GM13977 (cell line): ENCODE results near the gene CSMD2.

ENCODE experiments used
- DNase-seq: peaks from one replicate; pipeline ENCODE4 v3.0.0; 2012; ENCODE audit warnings: low spot score
- in situ Hi-C: fragments of 300-500 bp; cut with MboI; formaldehyde crosslinking; loops from one replicate; pipeline ENCODE4 v1.12.0; 2022; ENCODE audit warnings: low sequenced_read_pairs, low pct_unique_long_range_greater_than_20kb, mixed read lengths, inconsistent platforms; ENCODE audit not compliant: unreplicated experiment
- TF ChIP-seq, protein P1 (sequence below): IDR thresholded peaks from 2 replicates; pipeline ENCODE4 v1.5.1; 2012; ENCODE audit warnings: mild to moderate bottlenecking, control low read depth; ENCODE audit not compliant: insufficient read depth; ENCODE audit errors: extremely low read depth, missing control alignments

The CSMD2 gene

DNA sequence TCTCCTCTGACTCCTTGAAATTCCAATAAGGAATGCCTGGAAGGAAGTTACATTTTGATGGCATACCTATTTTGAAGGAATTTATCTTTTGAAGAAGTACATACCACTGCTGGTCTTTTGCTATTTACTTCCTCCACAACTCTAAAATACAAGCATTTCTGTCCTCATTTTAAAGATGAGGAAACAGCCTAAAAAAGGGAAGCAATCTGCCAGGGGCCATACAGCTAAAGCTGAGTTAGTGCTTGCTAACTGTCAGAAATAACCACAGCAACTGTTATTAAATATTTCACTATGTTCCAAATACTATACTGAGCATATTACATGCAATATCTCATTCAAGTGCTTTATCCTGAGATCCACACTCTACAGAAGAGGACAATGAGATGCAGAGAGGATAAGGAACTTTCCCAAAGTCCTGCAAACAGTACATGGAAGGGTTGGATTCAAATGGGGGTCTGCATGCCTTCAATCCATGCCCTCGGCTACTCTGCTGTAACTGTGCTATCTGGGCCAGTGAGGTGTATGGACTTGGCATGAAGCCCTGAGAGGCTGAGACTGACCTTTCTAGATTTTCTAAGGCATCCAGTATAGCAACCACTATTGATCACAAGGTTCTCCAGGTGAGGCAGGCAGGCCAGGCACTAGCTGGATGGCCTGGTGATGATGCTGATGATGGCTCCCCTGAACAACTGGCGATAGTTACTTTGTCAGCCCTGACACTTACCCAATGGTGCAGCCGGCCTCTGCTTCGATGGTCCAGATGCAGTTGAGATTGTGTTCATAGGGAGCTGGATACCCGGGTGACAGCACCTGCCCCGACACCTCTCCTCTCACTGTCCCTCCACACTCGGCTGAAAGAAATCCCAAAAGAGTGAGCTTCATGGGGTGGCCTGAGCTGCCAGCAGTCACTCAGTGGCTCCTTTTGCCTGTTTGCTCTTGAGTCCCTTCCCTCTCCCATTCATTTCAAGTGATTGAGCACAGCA is 472.5 kb downstream of the CSMD2 start:
- no peak for DNase-seq
- TF ChIP-seq, protein P1, sequence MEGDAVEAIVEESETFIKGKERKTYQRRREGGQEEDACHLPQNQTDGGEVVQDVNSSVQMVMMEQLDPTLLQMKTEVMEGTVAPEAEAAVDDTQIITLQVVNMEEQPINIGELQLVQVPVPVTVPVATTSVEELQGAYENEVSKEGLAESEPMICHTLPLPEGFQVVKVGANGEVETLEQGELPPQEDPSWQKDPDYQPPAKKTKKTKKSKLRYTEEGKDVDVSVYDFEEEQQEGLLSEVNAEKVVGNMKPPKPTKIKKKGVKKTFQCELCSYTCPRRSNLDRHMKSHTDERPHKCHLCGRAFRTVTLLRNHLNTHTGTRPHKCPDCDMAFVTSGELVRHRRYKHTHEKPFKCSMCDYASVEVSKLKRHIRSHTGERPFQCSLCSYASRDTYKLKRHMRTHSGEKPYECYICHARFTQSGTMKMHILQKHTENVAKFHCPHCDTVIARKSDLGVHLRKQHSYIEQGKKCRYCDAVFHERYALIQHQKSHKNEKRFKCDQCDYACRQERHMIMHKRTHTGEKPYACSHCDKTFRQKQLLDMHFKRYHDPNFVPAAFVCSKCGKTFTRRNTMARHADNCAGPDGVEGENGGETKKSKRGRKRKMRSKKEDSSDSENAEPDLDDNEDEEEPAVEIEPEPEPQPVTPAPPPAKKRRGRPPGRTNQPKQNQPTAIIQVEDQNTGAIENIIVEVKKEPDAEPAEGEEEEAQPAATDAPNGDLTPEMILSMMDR = no peak
- in situ Hi-C loops = no loop called here

- TF ChIP-seq, protein P1 = no peak
- DNase-seq = no peak
- in situ Hi-C loops = no loop called here
These were observed 478.0 kb downstream of the CSMD2 start for GRCh38 chr1:33687000-33687399.

- TF ChIP-seq, protein P1 = no peak
- in situ Hi-C loops = no loop called here
- DNase-seq = no peak
These were observed 478.5 kb downstream of the CSMD2 start for GRCh38 chr1:33686551-33686950.

DNA sequence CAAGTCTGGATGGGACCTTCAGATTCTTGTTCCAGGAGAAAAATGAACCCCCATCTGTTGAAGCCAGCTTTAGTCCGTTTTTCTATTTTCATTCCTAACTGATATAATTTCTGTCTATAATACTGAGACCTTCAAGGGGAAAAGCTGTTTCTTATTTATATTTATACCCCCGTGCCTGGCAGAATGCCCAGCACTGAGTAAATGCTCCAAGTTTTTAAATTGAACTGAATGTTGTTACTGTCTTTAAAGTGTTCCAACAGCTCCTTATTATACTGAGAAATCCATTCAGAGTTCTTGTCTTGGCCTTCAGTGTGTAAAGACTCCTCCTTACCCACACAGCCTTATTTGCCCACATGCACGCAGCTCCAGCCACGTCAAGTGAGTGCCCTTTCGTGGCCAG is 479.8 kb downstream of the CSMD2 start:
- TF ChIP-seq, protein P1 = no peak
- no peak for DNase-seq
- in situ Hi-C loops = no loop called here

GRCh38 chr1:33684396-33685179 is 480.4 kb downstream of the CSMD2 start:
- TF ChIP-seq, protein P1 = no peak
- DNase-seq = no peak
- in situ Hi-C loops = no loop called here

DNA sequence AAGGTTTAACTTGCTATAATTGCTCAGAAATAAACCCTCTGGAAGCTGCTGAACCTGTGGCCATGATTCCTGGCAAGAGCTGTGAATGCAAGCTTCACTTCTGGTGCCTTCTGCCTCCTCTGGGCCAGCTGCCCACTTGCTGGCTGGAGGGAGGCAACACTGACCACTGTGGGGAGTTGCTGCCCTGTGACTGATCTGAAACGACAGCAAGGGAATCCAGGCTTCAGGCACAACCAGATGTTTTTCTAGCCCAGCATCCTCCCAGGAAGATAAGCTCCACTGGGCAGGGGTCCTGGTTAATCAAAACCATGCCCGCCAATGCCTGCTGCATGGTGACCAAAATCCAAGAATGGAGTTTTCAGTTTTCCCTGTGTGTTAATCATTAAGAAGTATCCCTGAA is 481.1 kb downstream of the CSMD2 start:
- TF ChIP-seq, protein P1 = no peak
- no peak for DNase-seq
- in situ Hi-C loops = no loop called here
